Prostate gland (tissue), 2 donors: ENCODE results near the gene CPA1. TPM values are rescaled to one million over a fixed set of nuclear protein-coding genes. Genes with fewer than 3 reads are reported as not detected.

Experiments
- DNase-seq: peaks from one replicate; pipeline ENCODE4 v3.0.0-alpha.2; 2019; ENCODE audit warnings: low spot score
- H3K27ac ChIP-seq, 2 donors: fragments of 200-600 bp; sonication (generic); 2 replicates each; pipeline ENCODE4 v1.5.1; 2017 to 2019
- H3K27me3 ChIP-seq: fragments of 200-600 bp; sonication (generic); replicated peaks from 2 replicates; pipeline ENCODE4 v1.5.1; 2019; ENCODE audit not compliant: insufficient read depth
- H3K36me3 ChIP-seq, 2 donors: fragments of 200-600 bp; sonication (generic); 1 replicate in 1 of 2; 2 replicates in 1 of 2; pipeline versions ENCODE4 v1.5.1 to v1.8.1; 2017 to 2019
- H3K4me1 ChIP-seq: fragments of 200-600 bp; sonication (generic); replicated peaks from 2 replicates; pipeline ENCODE4 v1.5.1; 2019
- H3K4me3 ChIP-seq, 2 donors: fragments of 200-600 bp; sonication (generic); 2 replicates each; pipeline ENCODE4 v1.5.1; 2017 to 2019
- H3K9me3 ChIP-seq: fragments of 200-600 bp; sonication (generic); 2 replicates; pipeline ENCODE4 v1.5.1; 2017
- CTCF ChIP-seq, 4 experiments: fragments of 200-600 bp in 2 of 4; fragments of 450-650 bp in 2 of 4; sonication (generic) in 2 of 4; IDR thresholded peaks; 1 replicate in 3 of 4; 2 replicates in 1 of 4; pipeline ENCODE4 v1.5.1; 2016 to 2019; ENCODE audit warnings: antibody characterized with exemption in 4 of 4, mild to moderate bottlenecking in 2 of 4, moderate library complexity in 2 of 4
- POLR2A ChIP-seq: fragments of 450-650 bp; IDR thresholded peaks from one replicate; pipeline ENCODE4 v1.6.1; 2016; ENCODE audit warnings: antibody characterized with exemption, mild to moderate bottlenecking
- POLR2AphosphoS5 ChIP-seq: sonication (generic); formaldehyde crosslinking; IDR thresholded peaks from one replicate; pipeline ENCODE4 v1.6.1; 2017; ENCODE audit warnings: antibody characterized with exemption
- WGBS: methylation state at CpG from one replicate; pipeline ENCODE4 v1.1.5; 2018; 5-methylcytosine and 5-hydroxymethylcytosine counted together
- intact Hi-C: fragments of 100-400 bp; cut with DNase I; formaldehyde crosslinking; loops from one replicate; pipeline ENCODE4 v1.14.2; 2022
- total RNA-seq, 2 donors: library from RNA; depleted of rRNA; stranded (reverse); fragments of >200 nt; gene quantifications; one replicate each; pipeline ENCODE4 v1.1.0, GENCODE V29; 2016

CPA1 gene
- total RNA-seq, 2 donors from 2014 or later, result 0.14 TPM; not detected in 1

GRCh38 chr7:130405003-130405402 is 24.7 kb downstream of the CPA1 start:
- intact Hi-C loops, result no loop called here

GRCh38 chr7:130409067-130409711 is 28.9 kb downstream of the CPA1 start:
- Histone ChIP-seq H3K27me3 (no peaks in the 10 kb centered on the region), H3K9me3 (no peaks in the 10 kb centered on the region), H3K27ac (no peak overlapping the region), H3K4me3 (no peak overlapping the region), H3K4me1 (no peaks in the 10 kb centered on the region), H3K36me3 (no peaks in the 10 kb centered on the region)
- no peak for DNase-seq
- intact Hi-C loops, result no loop called here
- TF ChIP-seq CTCF (IDR thresholded peaks at IDR 0.05) (no peak), POLR2A (no peak), POLR2AphosphoS5 (no peak)
- 54% methylated on average over 3 of the region's 3 CpGs for WGBS

More at GRCh38 chr7:130405003-130405402, 24.7 kb downstream of the CPA1 start:
- Histone ChIP-seq H3K27ac (no peak overlapping the region), H3K9me3 (no peaks in the 10 kb centered on the region), H3K36me3 (no peaks in the 10 kb centered on the region), H3K27me3 (no peaks in the 10 kb centered on the region), H3K4me3 (no peak overlapping the region), H3K4me1 (no peaks in the 10 kb centered on the region)
- TF ChIP-seq POLR2AphosphoS5 (no peak), POLR2A (no peak), CTCF (IDR thresholded peaks at IDR 0.05) (no peak)
- DNase-seq, result no peak
- 92% methylated on average over 2 of the region's 2 CpGs for WGBS

- Histone ChIP-seq H3K4me3 (no peak overlapping the region), H3K36me3 (no peaks in the 10 kb centered on the region), H3K9me3 (no peaks in the 10 kb centered on the region), H3K4me1 (no peaks in the 10 kb centered on the region), H3K27me3 (no peaks in the 10 kb centered on the region), H3K27ac (no peak overlapping the region)
- no peak for DNase-seq
- intact Hi-C loops, result no loop called here
- 94% methylated on average over 4 of the region's 4 CpGs for WGBS
- no peak for TF ChIP-seq CTCF (IDR thresholded peaks at IDR 0.05)
These were observed 29.4 kb downstream of the CPA1 start for GRCh38 chr7:130409712-130410072.

GRCh38 chr7:130410868-130411541 is 30.7 kb downstream of the CPA1 start:
- intact Hi-C loops, result no loop called here
- H3K27ac ChIP-seq, result no peak overlapping the region
- H3K36me3 ChIP-seq, result no peaks in the 10 kb centered on the region
- H3K4me1 ChIP-seq, result no peaks in the 10 kb centered on the region
- no peaks in the 10 kb centered on the region for H3K27me3 ChIP-seq
- H3K9me3 ChIP-seq, result no peaks in the 10 kb centered on the region
- no peak overlapping the region for H3K4me3 ChIP-seq
- no peak for DNase-seq
- WGBS, result 49% methylated on average over 4 of the region's 4 CpGs
- TF ChIP-seq POLR2AphosphoS5 (no peak), CTCF (IDR thresholded peaks at IDR 0.05) (no peak), POLR2A (no peak)

GRCh38 chr7:130413201-130413600 is 32.9 kb downstream of the CPA1 start:
- H3K4me1 ChIP-seq, result no peaks in the 10 kb centered on the region
- TF ChIP-seq CTCF (IDR thresholded peaks at IDR 0.05), result no peak
- TF ChIP-seq POLR2AphosphoS5, result no peak
- no peak for TF ChIP-seq POLR2A
- no peaks in the 10 kb centered on the region for H3K36me3 ChIP-seq
- no peaks in the 10 kb centered on the region for H3K27me3 ChIP-seq
- DNase-seq, result no peak
- no peak overlapping the region for H3K27ac ChIP-seq
- H3K4me3 ChIP-seq, result no peak overlapping the region
- intact Hi-C loops, result no loop called here
- 99% methylated on average over 4 of the region's 4 CpGs for WGBS
- H3K9me3 ChIP-seq, result no peaks in the 10 kb centered on the region
